OCI-LY1 (cell line): ENCODE measurements around the gene ALX4.

Experiments
- CTCF ChIP-seq: fragments of 200-600 bp; sonication (generic), shearing (Covaris generic); IDR thresholded peaks from 2 replicates; pipeline ENCODE4 v1.5.1; 2017; ENCODE audit warnings: mild to moderate bottlenecking, antibody characterized with exemption, low read length, moderate library complexity, mixed read lengths
- EZH2 ChIP-seq: fragments of 200-600 bp; sonication (generic), shearing (Covaris generic); IDR thresholded peaks from 2 replicates; pipeline ENCODE4 v1.8.0; 2017; ENCODE audit warnings: borderline replicate concordance, mixed run types, mild to moderate bottlenecking, antibody characterized with exemption, low read length, moderate library complexity, mixed read lengths

- TF ChIP-seq CTCF (no peak), EZH2 (no peak)
Measured at GRCh38 chr11:44328138-44328660, 18.3 kb upstream of the ALX4 start.
